Activated CD4-positive, alpha-beta T cell treated with anti-CD3 and anti-CD28 coated beads, Interleukin-2, amount 10 ng/mL, durations not matched to agents 24 days and 14 days (primary cell): ENCODE data around the gene PRCP. TPM values are rescaled to one million over a fixed set of nuclear protein-coding genes. Genes with fewer than 3 reads are reported as not detected.
"Not testable (repeated sequence)": the region's sequence is repeated elsewhere in the genome, so short reads cannot be mapped to it uniquely, and the experiment has no call there.

ENCODE experiments used
- DNase-seq: peaks from one replicate; pipeline ENCODE4 v3.0.0; 2022
- H3K27ac Mint-ChIP-seq: one replicate; pipeline ENCODE4 v1.8.0; 2022; ENCODE audit warnings: mild to moderate bottlenecking, mixed read lengths
- H3K27me3 Mint-ChIP-seq: one replicate; pipeline ENCODE4 v1.8.0; 2022; ENCODE audit warnings: mixed read lengths
- H3K36me3 Mint-ChIP-seq: one replicate; pipeline ENCODE4 v1.8.0; 2022; ENCODE audit warnings: low read depth, mild to moderate bottlenecking, mixed read lengths
- H3K4me1 Mint-ChIP-seq: one replicate; pipeline ENCODE4 v1.8.0; 2021; ENCODE audit warnings: mixed read lengths
- H3K4me3 Mint-ChIP-seq: one replicate; pipeline ENCODE4 v1.8.0; 2022; ENCODE audit warnings: mild to moderate bottlenecking, moderate library complexity, mixed read lengths
- H3K9me3 Mint-ChIP-seq: one replicate; pipeline ENCODE4 v1.8.0; 2021; ENCODE audit warnings: mixed read lengths
- intact Hi-C: fragments of 100-400 bp; cut with micrococcal nuclease; formaldehyde crosslinking; loops from one replicate; pipeline ENCODE4 v1.15.1; 2023
- total RNA-seq: library from RNA; stranded (reverse); gene quantifications from 2 replicates; pipeline ENCODE4 v1.2.3, GENCODE V29; 2022

The PRCP gene
- total RNA-seq, 1 donor from 2014 or later: 20.6 TPM

GRCh38 chr11:82927264-82927880 lies 27.1 kb upstream of the PRCP start:
- Mint-ChIP-seq H3K27ac (no peak overlapping the region), H3K36me3 (peaks cover 26% of the 10 kb centered on the region), H3K9me3 (no peaks in the 10 kb centered on the region), H3K4me3 (no peak overlapping the region), H3K27me3 (no peaks in the 10 kb centered on the region), H3K4me1 (peaks cover 15% of the 10 kb centered on the region)
- intact Hi-C loops: loop anchor here (2.0 to 5.0 kb wide), 4 partner anchors 21 to 325 kb away; partner anchors contain the start of gene RAB30
- DNase-seq: peak; percentile 78

DNA sequence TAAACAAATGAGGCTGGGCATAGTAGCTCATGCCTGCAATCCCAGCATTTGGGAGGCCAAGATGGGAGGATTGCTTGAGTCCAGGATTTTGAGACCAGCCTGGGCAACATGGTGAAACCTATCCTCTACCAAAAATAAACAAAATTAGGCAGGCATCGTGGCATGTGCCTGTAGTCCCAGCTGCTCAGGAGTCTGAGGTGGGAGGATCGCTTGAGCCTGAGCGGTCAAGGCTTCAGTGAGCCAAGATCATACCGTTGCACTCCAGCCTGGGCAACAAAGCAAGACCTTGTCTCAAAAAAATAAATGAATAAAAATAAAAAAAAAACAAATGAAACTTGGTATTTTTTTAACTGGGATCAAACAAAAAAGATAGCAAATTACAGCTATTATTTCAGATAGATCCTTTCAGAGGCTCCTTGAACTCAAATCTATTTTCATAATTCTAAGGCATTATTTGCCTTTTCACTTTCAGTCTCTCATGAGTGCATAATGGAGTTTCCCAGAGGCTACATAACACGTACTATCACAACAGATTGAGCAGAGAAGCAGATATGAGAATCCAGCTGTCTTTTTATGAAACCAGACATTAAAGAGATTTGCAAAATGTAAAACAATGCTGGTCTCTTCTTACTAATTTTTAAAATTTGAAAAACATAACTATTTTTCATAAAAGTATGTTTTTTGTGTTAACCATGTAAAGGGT lies 24.4 kb upstream of the PRCP start:
- H3K4me1 Mint-ChIP-seq: peaks cover 33% of the 10 kb centered on the region
- H3K4me3 Mint-ChIP-seq: no peak overlapping the region
- H3K36me3 Mint-ChIP-seq: peaks cover 24% of the 10 kb centered on the region
- H3K27ac Mint-ChIP-seq: no peak overlapping the region
- intact Hi-C loops: loop anchor here (5.0 kb wide), 2 partner anchors 233 to 328 kb away; partner anchors contain the start of gene PCF11
- DNase-seq: no peak
- H3K9me3 Mint-ChIP-seq: peaks cover 4% of the 10 kb centered on the region
- no peaks in the 10 kb centered on the region for H3K27me3 Mint-ChIP-seq

DNA sequence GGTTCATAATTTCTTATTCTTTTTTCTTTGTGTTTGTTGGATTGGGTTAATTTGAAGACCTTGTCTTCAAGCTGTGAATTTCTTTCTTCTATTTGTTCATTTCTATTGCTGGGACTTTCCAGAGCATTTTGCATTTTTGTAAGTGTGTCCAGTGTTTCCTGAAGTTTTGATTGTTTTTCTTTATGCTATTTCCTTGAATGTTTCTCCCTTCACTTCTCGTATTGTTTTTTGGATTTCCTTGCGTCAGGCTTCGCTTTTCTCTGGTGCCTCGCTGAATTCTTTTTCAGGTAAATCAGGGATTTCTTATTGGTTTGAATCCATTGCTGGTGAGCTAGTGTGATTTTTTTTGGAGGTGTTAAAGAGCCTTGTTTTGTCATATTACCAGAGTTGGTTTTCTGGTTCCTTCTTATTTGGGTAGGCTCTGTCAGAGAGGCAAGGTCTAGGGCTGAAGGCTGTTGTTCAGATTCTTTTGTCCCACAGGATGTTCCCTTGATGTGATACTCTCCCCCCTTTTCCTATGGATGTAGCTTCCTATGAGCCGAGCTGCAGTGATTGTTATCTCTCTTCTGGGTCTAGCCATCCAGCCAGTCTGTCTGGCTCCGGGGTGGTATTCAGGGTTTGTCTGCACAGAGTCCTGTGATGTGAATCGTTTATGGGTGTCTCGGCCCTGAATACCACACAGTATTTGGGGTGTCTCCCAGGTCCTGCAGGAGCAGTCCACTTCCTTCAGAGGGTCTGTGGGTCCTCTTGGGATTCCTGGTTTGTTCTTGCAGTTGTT lies 22.4 kb upstream of the PRCP start:
- H3K27me3 Mint-ChIP-seq, DNase-seq, H3K27ac Mint-ChIP-seq, H3K4me3 Mint-ChIP-seq: not testable (repeated sequence)
- Mint-ChIP-seq H3K4me1 (peaks cover 44% of the 10 kb centered on the region), H3K9me3 (peaks cover 17% of the 10 kb centered on the region), H3K36me3 (peaks cover 41% of the 10 kb centered on the region)
- intact Hi-C loops: loop anchor here (5.0 kb wide), 1 partner anchor 235 kb away; the partner anchor contains the start of gene PCF11

GRCh38 chr11:82920227-82920626 lies 20.0 kb upstream of the PRCP start:
- not testable (repeated sequence) for H3K27me3 Mint-ChIP-seq
- peaks cover 55% of the 10 kb centered on the region for H3K36me3 Mint-ChIP-seq
- peak overlapping the region; percentile 79 for H3K4me3 Mint-ChIP-seq
- intact Hi-C loops: loop anchor here (1.0 to 5.0 kb wide), 5 partner anchors 19 to 237 kb away; partner anchors contain the start of genes DDIAS, PCF11 and PRCP
- DNase-seq: peak; percentile 76
- H3K27ac Mint-ChIP-seq: peak overlapping the region; percentile 90
- peaks cover 38% of the 10 kb centered on the region for H3K4me1 Mint-ChIP-seq
- H3K9me3 Mint-ChIP-seq: peaks cover 19% of the 10 kb centered on the region

DNA sequence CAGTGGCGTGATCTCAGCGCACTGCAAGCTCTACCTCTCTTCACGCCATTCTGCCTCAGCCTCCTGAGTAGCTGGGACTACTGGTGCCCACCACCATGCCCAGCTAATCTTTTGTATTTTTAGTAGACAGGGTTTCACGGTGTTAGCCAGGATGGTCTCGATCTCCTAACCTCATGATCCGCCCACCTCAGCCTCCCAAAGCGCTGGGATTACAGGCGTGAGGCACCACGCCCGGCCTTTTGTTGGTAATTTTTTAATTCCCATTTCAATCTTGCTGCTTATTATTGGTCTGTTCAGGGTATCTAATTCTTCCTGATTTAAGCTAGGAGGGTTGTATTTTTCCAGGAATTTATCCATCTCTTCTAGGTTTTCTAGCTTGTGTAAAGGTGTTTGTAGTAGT lies 19.6 kb upstream of the PRCP start:
- intact Hi-C loops: loop anchor here (1.0 to 5.0 kb wide), 5 partner anchors 19 to 238 kb away; partner anchors contain the start of genes DDIAS, PCF11 and PRCP

GRCh38 chr11:82909015-82909640 lies 8.9 kb upstream of the PRCP start:
- H3K36me3 Mint-ChIP-seq: peaks cover 16% of the 10 kb centered on the region
- H3K27ac Mint-ChIP-seq: no peak overlapping the region
- intact Hi-C loops: no loop called here
- peaks cover 5% of the 10 kb centered on the region for H3K9me3 Mint-ChIP-seq
- H3K4me3 Mint-ChIP-seq: no peak overlapping the region
- H3K4me1 Mint-ChIP-seq: peaks cover 21% of the 10 kb centered on the region
- peak; percentile 47 for DNase-seq
- no peaks in the 10 kb centered on the region for H3K27me3 Mint-ChIP-seq

More for the DNA sequence above, 19.6 kb upstream of the PRCP start:
- not testable (repeated sequence) for H3K27me3 Mint-ChIP-seq, DNase-seq
- peak overlapping the region; percentile 90 for H3K27ac Mint-ChIP-seq
- H3K36me3 Mint-ChIP-seq: peaks cover 55% of the 10 kb centered on the region
- H3K9me3 Mint-ChIP-seq: peaks cover 19% of the 10 kb centered on the region
- peak overlapping the region; percentile 79 for H3K4me3 Mint-ChIP-seq
- peaks cover 39% of the 10 kb centered on the region for H3K4me1 Mint-ChIP-seq

DNA sequence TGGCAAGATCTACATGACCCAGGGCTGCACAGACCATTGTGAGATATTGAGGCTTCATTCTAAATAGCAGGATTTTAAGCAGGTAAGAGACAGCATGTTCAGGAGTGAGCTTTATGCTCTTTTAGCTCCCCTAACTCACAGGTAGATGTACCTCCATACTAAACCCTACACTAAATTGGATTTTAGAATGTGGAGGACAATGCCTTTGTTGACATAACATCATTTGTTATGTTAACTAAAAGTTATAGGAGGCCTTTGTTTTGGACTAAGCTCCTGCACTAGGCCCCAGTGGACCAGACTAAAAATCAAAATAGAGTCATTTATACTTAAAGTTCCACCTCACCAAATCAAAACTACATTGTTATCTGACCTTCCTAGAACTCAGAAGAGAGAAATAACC lies 8.1 kb upstream of the PRCP start:
- intact Hi-C loops: no loop called here
- DNase-seq: peak; percentile 43

DNA sequence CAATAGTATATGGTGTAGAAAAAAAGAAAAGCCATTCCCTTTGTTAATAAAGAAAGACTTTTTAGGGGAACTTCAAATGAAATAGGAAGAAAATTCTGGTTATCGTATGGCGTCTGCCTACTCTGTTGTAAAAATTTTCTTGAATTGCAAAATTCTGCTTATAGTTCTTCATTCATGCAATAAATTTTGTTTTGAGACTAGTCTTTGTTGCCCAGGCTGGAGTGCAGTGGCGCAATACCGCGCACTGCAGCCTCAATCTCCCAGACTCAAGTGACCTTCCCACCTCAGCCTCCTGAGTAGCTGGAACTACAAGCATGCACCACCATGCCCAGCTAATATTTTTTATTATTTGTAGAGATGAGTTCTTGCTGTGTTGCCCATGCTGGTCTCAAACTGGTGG lies 7.1 kb upstream of the PRCP start:
- peaks cover 5% of the 10 kb centered on the region for H3K9me3 Mint-ChIP-seq
- H3K36me3 Mint-ChIP-seq: peaks cover 9% of the 10 kb centered on the region
- H3K27ac Mint-ChIP-seq: no peak overlapping the region
- H3K4me1 Mint-ChIP-seq: peaks cover 38% of the 10 kb centered on the region
- no peaks in the 10 kb centered on the region for H3K27me3 Mint-ChIP-seq
- DNase-seq: no peak
- no peak overlapping the region for H3K4me3 Mint-ChIP-seq
- intact Hi-C loops: loop anchor here (2.0 kb wide), 1 partner anchor 19 kb away; no protein-coding TSS in a partner anchor

More for the DNA sequence above, 8.1 kb upstream of the PRCP start:
- no peak overlapping the region for H3K4me3 Mint-ChIP-seq
- H3K9me3 Mint-ChIP-seq: peaks cover 5% of the 10 kb centered on the region
- H3K4me1 Mint-ChIP-seq: peaks cover 29% of the 10 kb centered on the region
- H3K36me3 Mint-ChIP-seq: peaks cover 13% of the 10 kb centered on the region
- no peak overlapping the region for H3K27ac Mint-ChIP-seq
- no peaks in the 10 kb centered on the region for H3K27me3 Mint-ChIP-seq

- H3K4me1 Mint-ChIP-seq: peaks cover 42% of the 10 kb centered on the region
Measured at GRCh38 chr11:82906931-82907330, 6.7 kb upstream of the PRCP start.

DNA sequence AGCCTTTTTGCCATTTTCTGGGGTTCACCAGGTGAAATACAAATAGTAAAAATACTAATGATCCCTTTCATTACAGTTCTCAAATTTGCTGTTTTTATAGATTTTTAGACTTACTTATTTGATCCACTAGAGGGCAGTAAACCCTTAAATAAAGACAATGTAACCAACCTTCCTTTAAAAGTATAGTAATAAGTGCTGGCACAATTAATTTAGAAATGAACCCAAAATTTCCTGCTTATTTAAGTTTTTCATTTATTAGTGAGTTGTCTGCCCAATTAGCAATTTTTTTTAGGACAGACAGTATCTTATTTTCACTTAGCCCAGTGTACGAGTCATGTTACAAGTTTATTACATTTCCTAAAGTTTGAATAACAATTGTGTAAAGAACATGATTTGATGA lies 6.0 kb upstream of the PRCP start:
- Mint-ChIP-seq H3K36me3 (peaks cover 1% of the 10 kb centered on the region), H3K4me1 (peaks cover 42% of the 10 kb centered on the region), H3K27ac (no peak overlapping the region), H3K27me3 (no peaks in the 10 kb centered on the region), H3K4me3 (no peak overlapping the region), H3K9me3 (no peaks in the 10 kb centered on the region)
- no peak for DNase-seq
- intact Hi-C loops: loop anchor here (1.0 to 2.0 kb wide), 2 partner anchors 21 to 344 kb away; no protein-coding TSS in a partner anchor

More at GRCh38 chr11:82906931-82907330, 6.7 kb upstream of the PRCP start:
- no peak overlapping the region for H3K4me3 Mint-ChIP-seq
- H3K36me3 Mint-ChIP-seq: peaks cover 8% of the 10 kb centered on the region
- H3K27ac Mint-ChIP-seq: no peak overlapping the region
- DNase-seq: no peak
- H3K27me3 Mint-ChIP-seq: no peaks in the 10 kb centered on the region
- intact Hi-C loops: loop anchor here (1.0 to 2.0 kb wide), 2 partner anchors 20 to 343 kb away; no protein-coding TSS in a partner anchor
- H3K9me3 Mint-ChIP-seq: peaks cover 5% of the 10 kb centered on the region

- peak overlapping the region; percentile 42 for H3K27ac Mint-ChIP-seq
- no peaks in the 10 kb centered on the region for H3K27me3 Mint-ChIP-seq
Measured at GRCh38 chr11:82903843-82904586, 3.8 kb upstream of the PRCP start.

GRCh38 chr11:82902880-82903279 lies 2.6 kb upstream of the PRCP start:
- DNase-seq: no peak
- no peaks in the 10 kb centered on the region for H3K36me3 Mint-ChIP-seq
- H3K4me1 Mint-ChIP-seq: peaks cover 55% of the 10 kb centered on the region
- peak overlapping the region; percentile 100 for H3K27ac Mint-ChIP-seq
- no peaks in the 10 kb centered on the region for H3K9me3 Mint-ChIP-seq
- intact Hi-C loops: loop anchor here (5.0 kb wide), 1 partner anchor 74 kb away; no protein-coding TSS in a partner anchor
- H3K4me3 Mint-ChIP-seq: peak overlapping the region; percentile 92
- H3K27me3 Mint-ChIP-seq: no peaks in the 10 kb centered on the region

More at GRCh38 chr11:82903843-82904586, 3.8 kb upstream of the PRCP start:
- Mint-ChIP-seq H3K9me3 (no peaks in the 10 kb centered on the region), H3K4me1 (peaks cover 55% of the 10 kb centered on the region), H3K4me3 (peak overlapping the region; percentile 92), H3K36me3 (no peaks in the 10 kb centered on the region)
- intact Hi-C loops: loop anchor here (5.0 kb wide), 1 partner anchor 73 kb away; no protein-coding TSS in a partner anchor
- no peak for DNase-seq
